Right atrium auricular region (tissue), 2 donors: ENCODE results near the gene SESN2. TPM values are rescaled to one million over a fixed set of nuclear protein-coding genes. Genes with fewer than 3 reads are reported as not detected.
A peak's percentile ranks its signal among the peaks of the same experiment; 100 is the strongest.

Source experiments
- DNase-seq: peaks from one replicate; pipeline ENCODE4 v3.0.0-alpha.2; 2019; ENCODE audit warnings: low spot score
- H3K27ac ChIP-seq, 2 donors: fragments of 200-600 bp; sonication (generic); 1 replicate in 1 of 2; 2 replicates in 1 of 2; pipeline ENCODE4 v1.5.1; 2016 to 2019
- H3K27me3 ChIP-seq, 2 donors: fragments of 200-600 bp; sonication (generic); one replicate each; pipeline versions ENCODE4 v1.5.1 to v1.6.0; 2017 to 2019
- H3K36me3 ChIP-seq: fragments of 200-600 bp; sonication (generic); one replicate; pipeline ENCODE4 v1.5.1; 2016
- H3K4me1 ChIP-seq, 2 donors: fragments of 200-600 bp; sonication (generic); one replicate each; pipeline versions ENCODE4 v1.5.1 to v1.6.0; 2017 to 2019
- H3K4me3 ChIP-seq, 2 donors: fragments of 200-600 bp; sonication (generic); 1 replicate in 1 of 2; 2 replicates in 1 of 2; pipeline ENCODE4 v1.5.1; 2017 to 2019; ENCODE audit warnings: mild to moderate bottlenecking in 1 of 2, moderate library complexity in 1 of 2
- H3K9me3 ChIP-seq, 2 donors: fragments of 200-600 bp; sonication (generic); one replicate each; pipeline ENCODE4 v1.5.1; 2019
- CTCF ChIP-seq, 2 donors: fragments of 200-600 bp; sonication (generic); IDR thresholded peaks; one replicate each; pipeline ENCODE4 v1.5.1; 2019; ENCODE audit warnings: antibody characterized with exemption in 2 of 2
- total RNA-seq, 2 donors: library from RNA; depleted of rRNA; stranded (reverse); fragments of >200 nt; gene quantifications; one replicate each; pipeline ENCODE4 v1.1.0, GENCODE V29; 2016

SESN2 gene
- total RNA-seq, 2 donors from 2014 or later, result 4.1 to 8.9 TPM

DNA sequence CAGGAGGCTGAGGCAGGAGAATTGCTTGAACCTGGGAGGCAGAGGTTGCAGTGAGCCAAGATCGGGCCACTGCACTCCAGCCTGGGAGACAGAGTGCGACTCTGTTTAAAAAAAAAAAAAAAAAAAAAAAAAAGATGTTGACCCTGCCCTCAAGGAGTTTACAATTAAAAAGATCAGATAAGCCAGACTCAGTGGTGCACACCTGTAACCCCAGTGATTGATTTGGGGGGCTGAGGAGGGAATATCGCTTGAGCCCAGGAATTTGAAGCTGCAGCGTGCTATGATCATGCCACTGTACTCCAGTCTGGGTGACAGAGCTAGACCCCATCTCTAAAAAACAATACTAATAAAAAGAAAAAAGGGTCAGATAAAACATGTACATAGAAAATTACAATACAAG lies 1.6 kb upstream of the SESN2 start:
- no peak for TF ChIP-seq CTCF (IDR thresholded peaks at IDR 0.05)
- no peaks in the 10 kb centered on the region for H3K27me3 ChIP-seq
- DNase-seq, result no peak
- H3K4me3 ChIP-seq, result no peak overlapping the region
- peaks cover 0 to 20% of the 10 kb centered on the region in 2 donors for H3K4me1 ChIP-seq
- no peaks in the 10 kb centered on the region for H3K9me3 ChIP-seq
- no peaks in the 10 kb centered on the region for H3K36me3 ChIP-seq
- no peak overlapping the region for H3K27ac ChIP-seq

- TF ChIP-seq CTCF (IDR thresholded peaks at IDR 0.05), result no peak
- no peak for DNase-seq
- H3K36me3 ChIP-seq, result no peaks in the 10 kb centered on the region
- H3K4me1 ChIP-seq, result peaks cover 0 to 28% of the 10 kb centered on the region in 2 donors
- peak overlapping the region in 1 of 2 donors; percentile 93 for H3K4me3 ChIP-seq
- no peaks in the 10 kb centered on the region for H3K27me3 ChIP-seq
- no peaks in the 10 kb centered on the region for H3K9me3 ChIP-seq
- peak overlapping the region; percentile 47 to 73 for H3K27ac ChIP-seq
Observed at GRCh38 chr1:28258628-28259251, 578 bp upstream of the SESN2 start.

DNA sequence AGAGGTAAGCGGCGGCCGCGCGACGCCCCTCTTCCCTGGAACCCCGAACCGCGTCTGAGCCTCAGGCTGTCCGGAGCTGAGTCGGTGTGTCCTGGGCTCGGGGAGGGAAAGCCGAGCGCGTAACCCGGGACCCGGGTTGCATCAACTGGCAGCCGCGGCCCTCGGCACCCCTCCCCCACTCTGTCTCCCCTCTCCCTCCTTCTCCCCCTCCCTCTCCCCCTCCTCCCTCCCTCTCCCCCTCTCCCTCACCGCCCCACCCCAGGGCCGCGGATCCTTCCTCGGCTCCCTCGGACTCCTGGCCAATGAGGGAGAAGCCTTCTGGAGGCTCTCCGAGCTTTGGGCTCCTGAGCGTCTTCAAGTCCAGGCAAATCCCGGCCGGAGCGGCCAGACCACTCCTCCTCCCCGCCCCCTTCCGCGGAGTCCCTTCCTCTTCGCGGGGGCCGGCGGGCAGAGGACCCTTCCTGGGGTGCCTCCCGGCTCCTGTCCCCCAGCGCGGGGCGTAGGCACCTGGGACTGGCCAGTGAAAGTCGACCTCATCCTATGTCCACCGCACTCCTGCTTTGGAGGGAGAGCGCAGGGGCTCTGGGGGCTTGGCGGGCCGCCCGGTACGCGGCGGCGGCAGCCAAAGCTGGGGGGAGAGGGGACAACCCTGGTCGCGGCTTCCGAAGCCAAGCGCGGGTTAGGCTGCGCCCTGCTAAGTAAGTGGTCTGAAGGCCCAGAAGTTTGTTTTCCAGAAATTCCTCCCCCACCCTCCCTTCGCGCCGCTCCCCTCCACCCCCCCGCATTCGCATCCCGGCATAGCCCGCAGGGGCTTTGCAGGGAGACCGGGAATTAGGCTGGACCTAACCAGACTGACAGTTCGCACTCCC lies 850 bp downstream of the SESN2 start:
- H3K4me1 ChIP-seq, result peaks cover 0 to 28% of the 10 kb centered on the region in 2 donors
- no peaks in the 10 kb centered on the region for H3K27me3 ChIP-seq
- H3K4me3 ChIP-seq, result peak overlapping the region; percentile 89 to 93
- peak; percentile 84 for DNase-seq
- peak overlapping the region; percentile 90 to 93 for H3K27ac ChIP-seq
- no peak for TF ChIP-seq CTCF (IDR thresholded peaks at IDR 0.05)
- H3K36me3 ChIP-seq, result no peaks in the 10 kb centered on the region
- no peaks in the 10 kb centered on the region for H3K9me3 ChIP-seq

DNA sequence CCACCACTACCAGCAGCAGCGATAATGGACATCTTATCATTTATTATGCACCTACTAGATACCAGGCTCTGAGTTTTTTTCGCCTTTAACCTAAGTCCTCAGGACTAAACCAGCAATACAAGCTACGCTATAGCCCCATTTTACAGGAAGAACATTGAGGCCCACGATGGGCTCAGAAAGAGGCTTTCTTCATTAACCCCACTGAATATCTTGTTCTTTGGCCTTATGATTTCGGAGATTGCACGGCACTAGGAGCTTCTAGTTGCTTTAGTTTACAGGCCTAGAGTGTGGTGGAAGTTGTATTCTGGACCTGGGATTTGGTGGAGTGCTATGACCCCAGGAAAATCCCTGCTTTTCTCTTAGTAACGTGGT lies 1.5 kb downstream of the SESN2 start:
- H3K27ac ChIP-seq, result peak overlapping the region in 1 of 2 donors; percentile 90
- H3K27me3 ChIP-seq, result no peaks in the 10 kb centered on the region
- H3K9me3 ChIP-seq, result no peaks in the 10 kb centered on the region
- no peak for TF ChIP-seq CTCF (IDR thresholded peaks at IDR 0.05)
- no peak for DNase-seq
- no peaks in the 10 kb centered on the region for H3K36me3 ChIP-seq
- peak overlapping the region; percentile 89 to 93 for H3K4me3 ChIP-seq
- peaks cover 0 to 28% of the 10 kb centered on the region in 2 donors for H3K4me1 ChIP-seq

DNA sequence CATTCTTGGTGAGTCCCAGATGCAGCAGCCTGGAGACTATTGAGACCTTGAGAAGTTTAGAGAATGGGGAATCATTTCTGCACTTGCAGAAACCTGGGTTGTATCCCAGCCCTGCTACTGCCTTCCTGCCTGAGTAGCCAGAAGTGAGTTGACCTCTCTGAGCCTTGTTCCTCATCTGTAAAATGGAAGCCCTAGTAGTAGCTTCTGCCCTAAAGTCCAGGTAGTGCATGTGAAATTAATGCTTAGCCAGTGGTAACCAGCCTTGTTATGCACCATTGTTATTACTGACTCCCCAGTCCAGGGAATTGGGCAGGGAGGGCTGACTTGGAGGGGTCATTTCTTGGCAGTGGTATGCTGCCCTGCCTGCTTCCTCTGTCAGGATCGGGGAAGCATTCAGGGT lies 5.6 kb downstream of the SESN2 start:
- Histone ChIP-seq H3K27ac (no peak overlapping the region), H3K36me3 (no peaks in the 10 kb centered on the region), H3K27me3 (no peaks in the 10 kb centered on the region), H3K4me3 (no peak overlapping the region), H3K4me1 (peaks cover 0 to 30% of the 10 kb centered on the region in 2 donors), H3K9me3 (no peaks in the 10 kb centered on the region)
- DNase-seq, result no peak
- TF ChIP-seq CTCF (IDR thresholded peaks at IDR 0.05), result no peak
